ENCODE results near the gene NHSL2. TPM values are rescaled to one million over a fixed set of nuclear protein-coding genes. Genes with fewer than 3 reads are reported as not detected.

The NHSL2 gene
- total RNA-seq, 1 donor from 2014 or later: 3.8 TPM

DNA sequence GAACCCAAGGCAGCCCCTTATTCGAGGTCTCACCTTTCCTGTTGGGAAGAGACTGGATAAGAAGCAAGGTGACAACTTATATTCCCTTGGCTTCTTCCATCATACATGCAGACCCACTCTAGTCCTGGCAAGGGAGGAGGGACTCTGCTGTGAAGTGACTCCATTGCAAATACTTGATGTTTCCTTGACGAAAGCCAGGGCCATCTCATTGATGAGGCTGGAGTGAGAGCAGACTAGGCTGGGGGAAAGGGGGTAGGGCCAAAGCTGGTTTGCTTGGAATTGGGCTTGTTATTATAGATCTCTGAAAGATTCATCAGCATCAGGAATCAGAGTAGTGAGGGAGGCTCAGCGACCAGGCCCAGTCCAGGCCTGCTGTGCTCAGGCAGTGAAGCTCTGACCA is 2.3 kb upstream of the NHSL2 start:
- DNase-seq: no peak
- H3K27ac ChIP-seq (replicated peaks): no peak overlapping the region
- intact Hi-C loops (cut with micrococcal nuclease): loop anchor here (10.0 kb wide), 1 partner anchor 226 kb away; the partner anchor contains the start of gene RTL5
- H3K4me3 ChIP-seq: no peak overlapping the region
- TF ChIP-seq, protein P1, sequence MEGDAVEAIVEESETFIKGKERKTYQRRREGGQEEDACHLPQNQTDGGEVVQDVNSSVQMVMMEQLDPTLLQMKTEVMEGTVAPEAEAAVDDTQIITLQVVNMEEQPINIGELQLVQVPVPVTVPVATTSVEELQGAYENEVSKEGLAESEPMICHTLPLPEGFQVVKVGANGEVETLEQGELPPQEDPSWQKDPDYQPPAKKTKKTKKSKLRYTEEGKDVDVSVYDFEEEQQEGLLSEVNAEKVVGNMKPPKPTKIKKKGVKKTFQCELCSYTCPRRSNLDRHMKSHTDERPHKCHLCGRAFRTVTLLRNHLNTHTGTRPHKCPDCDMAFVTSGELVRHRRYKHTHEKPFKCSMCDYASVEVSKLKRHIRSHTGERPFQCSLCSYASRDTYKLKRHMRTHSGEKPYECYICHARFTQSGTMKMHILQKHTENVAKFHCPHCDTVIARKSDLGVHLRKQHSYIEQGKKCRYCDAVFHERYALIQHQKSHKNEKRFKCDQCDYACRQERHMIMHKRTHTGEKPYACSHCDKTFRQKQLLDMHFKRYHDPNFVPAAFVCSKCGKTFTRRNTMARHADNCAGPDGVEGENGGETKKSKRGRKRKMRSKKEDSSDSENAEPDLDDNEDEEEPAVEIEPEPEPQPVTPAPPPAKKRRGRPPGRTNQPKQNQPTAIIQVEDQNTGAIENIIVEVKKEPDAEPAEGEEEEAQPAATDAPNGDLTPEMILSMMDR (IDR thresholded peaks at IDR 0.05; ENCODE audit: borderline replicate concordance): no peak
- peaks cover 46% of the 10 kb centered on the region for H3K27me3 ChIP-seq (ENCODE audit: low read depth)
- no peaks in the 10 kb centered on the region for H3K9me3 ChIP-seq (replicated peaks)
- H3K4me1 ChIP-seq: peaks cover 8% of the 10 kb centered on the region
- no peaks in the 10 kb centered on the region for H3K36me3 ChIP-seq

DNA sequence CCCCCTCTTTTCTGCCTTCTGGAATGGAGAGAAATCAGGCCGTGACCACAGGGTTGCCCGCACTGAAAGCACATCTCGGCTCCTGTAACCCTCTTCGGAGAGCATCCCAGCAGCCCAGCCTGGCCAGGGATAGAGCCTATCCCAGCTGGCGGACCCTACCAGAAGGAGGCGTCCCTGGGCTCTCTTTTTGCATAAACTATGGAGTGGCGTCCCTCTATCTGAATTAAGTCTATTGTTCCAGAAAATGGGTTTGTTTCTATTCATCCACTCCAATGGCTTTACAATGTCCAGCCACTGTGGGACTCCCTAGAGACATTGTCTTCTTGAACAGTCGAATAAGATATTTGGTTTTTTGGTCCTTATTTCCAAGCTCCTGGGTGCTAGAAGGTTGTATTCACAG is 689 bp upstream of the NHSL2 start:
- TF ChIP-seq, protein P1 (IDR thresholded peaks at IDR 0.05; ENCODE audit: borderline replicate concordance): no peak
- Histone ChIP-seq H3K4me1 (peaks cover 8% of the 10 kb centered on the region), H3K36me3 (no peaks in the 10 kb centered on the region), H3K9me3 (replicated peaks) (no peaks in the 10 kb centered on the region), H3K27me3 (ENCODE audit: low read depth) (peaks cover 46% of the 10 kb centered on the region), H3K4me3 (peak overlapping the region; percentile 63), H3K27ac (replicated peaks) (no peak overlapping the region)
- no peak for DNase-seq
- intact Hi-C loops (cut with micrococcal nuclease): loop anchor here (10.0 kb wide), 1 partner anchor 225 kb away; the partner anchor contains the start of gene RTL5

DNA sequence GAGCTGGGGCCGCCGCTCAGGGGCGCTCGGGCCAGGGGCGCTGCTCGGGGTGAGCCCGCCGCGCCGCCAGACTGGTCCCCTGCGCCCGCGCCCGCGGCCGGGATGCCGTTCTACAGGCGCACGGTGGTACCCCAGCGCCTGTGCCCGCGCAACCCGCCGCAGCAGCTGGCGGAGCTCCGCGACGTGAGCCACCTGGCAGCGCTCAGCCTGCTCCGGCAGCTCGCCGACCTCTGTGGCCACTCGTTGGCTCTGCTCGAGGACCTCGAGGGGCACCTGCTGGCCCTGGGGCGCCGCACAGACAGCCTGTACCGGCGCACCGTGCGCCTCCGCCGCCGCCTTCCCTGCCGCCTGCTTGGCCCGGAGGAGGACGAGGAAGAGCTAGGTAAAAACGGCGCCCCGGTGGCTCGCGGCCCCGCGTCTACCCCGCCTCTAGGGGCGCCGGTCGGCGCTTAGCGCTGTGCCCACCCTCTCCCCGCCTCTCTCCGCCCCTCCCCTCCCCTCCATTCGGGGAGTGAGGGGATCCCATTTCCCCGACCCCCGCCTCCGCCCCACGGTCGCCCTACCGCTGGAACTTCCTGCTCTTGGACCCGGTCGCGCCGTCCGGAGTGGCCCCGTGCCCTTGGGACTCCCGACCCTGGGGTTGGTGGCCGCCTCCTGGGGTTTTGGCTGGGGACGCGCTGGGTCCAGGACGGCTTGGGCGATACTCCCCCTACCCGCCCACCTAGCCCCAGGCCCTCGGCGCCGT is 513 bp downstream of the NHSL2 start:
- H3K4me1 ChIP-seq: peaks cover 8% of the 10 kb centered on the region
- peak overlapping the region; percentile 55 for H3K27ac ChIP-seq (replicated peaks)
- H3K4me3 ChIP-seq: peak overlapping the region; percentile 63
- intact Hi-C loops (cut with micrococcal nuclease): no loop called here
- H3K27me3 ChIP-seq (ENCODE audit: low read depth): peaks cover 46% of the 10 kb centered on the region
- H3K36me3 ChIP-seq: no peaks in the 10 kb centered on the region
- DNase-seq: peak; percentile 15
- TF ChIP-seq, protein P1 (IDR thresholded peaks at IDR 0.05; ENCODE audit: borderline replicate concordance): peak; percentile 32
- no peaks in the 10 kb centered on the region for H3K9me3 ChIP-seq (replicated peaks)

DNA sequence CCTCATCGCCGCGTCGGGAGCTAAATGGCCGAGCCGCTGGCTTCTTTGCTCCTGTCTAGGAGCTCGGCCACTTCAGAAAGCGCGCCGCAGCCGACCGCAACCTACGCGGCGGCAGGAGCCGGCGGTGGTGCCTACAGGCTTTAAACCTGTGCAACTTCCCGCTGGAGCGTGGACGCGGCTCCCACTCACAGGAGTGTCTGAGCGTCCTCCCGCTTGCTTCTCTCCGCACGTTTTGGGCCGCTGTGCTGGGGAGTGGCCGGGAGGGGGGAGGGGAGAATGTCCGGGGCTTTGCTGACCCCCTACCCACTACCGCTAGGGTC is 1.0 kb downstream of the NHSL2 start:
- peak overlapping the region; percentile 55 for H3K27ac ChIP-seq (replicated peaks)
- intact Hi-C loops (cut with micrococcal nuclease): no loop called here
- peaks cover 8% of the 10 kb centered on the region for H3K4me1 ChIP-seq
- no peaks in the 10 kb centered on the region for H3K36me3 ChIP-seq
- TF ChIP-seq, protein P1 (IDR thresholded peaks at IDR 0.05; ENCODE audit: borderline replicate concordance): no peak
- H3K27me3 ChIP-seq (ENCODE audit: low read depth): peaks cover 46% of the 10 kb centered on the region
- DNase-seq: no peak
- peak overlapping the region; percentile 63 for H3K4me3 ChIP-seq
- no peaks in the 10 kb centered on the region for H3K9me3 ChIP-seq (replicated peaks)

DNA sequence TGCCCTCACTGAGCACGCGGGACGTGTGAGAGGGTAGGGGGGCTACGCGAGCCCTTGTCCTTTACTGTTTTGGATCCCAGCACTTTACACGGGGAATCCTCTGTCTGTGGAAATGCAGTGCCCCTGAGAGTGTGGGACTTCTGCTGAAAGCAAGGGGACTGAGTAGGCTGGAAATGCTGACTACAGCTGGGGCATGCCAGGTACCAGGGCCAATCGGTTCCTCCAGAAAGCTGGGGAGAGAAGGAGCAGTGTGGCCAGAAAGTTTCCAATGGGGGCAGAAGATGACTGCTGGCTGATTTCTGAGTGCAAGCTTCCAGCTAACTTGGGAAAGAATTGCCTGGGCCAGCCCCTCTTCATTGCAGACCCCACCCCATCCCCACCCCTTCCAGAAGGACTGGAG is 1.5 kb downstream of the NHSL2 start:
- no peaks in the 10 kb centered on the region for H3K9me3 ChIP-seq (replicated peaks)
- H3K27ac ChIP-seq (replicated peaks): peak overlapping the region; percentile 55
- H3K36me3 ChIP-seq: no peaks in the 10 kb centered on the region
- DNase-seq: no peak
- TF ChIP-seq, protein P1 (IDR thresholded peaks at IDR 0.05; ENCODE audit: borderline replicate concordance): no peak
- H3K4me3 ChIP-seq: peak overlapping the region; percentile 63
- intact Hi-C loops (cut with micrococcal nuclease): no loop called here
- peaks cover 8% of the 10 kb centered on the region for H3K4me1 ChIP-seq
- peaks cover 46% of the 10 kb centered on the region for H3K27me3 ChIP-seq (ENCODE audit: low read depth)

Data from left ventricle myocardium inferior (tissue), 1 donor.